GM12878 (cell line): ENCODE measurements around the gene STT3B. TPM values are rescaled to one million over a fixed set of nuclear protein-coding genes. Genes with fewer than 3 reads are reported as not detected.
A peak's percentile ranks its signal among the peaks of the same experiment; 100 is the strongest.

Experiments
- ATAC-seq: fragments of 200-7000 bp; cut with Tn5 transposase; 3 replicates; pipeline ENCODE4 v1.9.1; 2020; ENCODE audit warnings: mild to moderate bottlenecking, moderate library complexity
- BruUV-seq: library from RNA; stranded (reverse); fragments of 400-500 nt; replicated peaks from 2 replicates; lab custom pipeline; 2021; lab: Mats Ljungman, UMichigan
- CTCF ChIA-PET: fragments of 300-600 bp; sonication (Branson Sonifier 250); formaldehyde crosslinking; extraction: SDS; loops from one replicate; lab custom pipeline; 2021; ENCODE audit warnings: inconsistent platforms; lab: Yijun Ruan, JAX
- POLR2A ChIA-PET: fragments of 350-600 bp; formaldehyde crosslinking; extraction: SDS; loops from one replicate; lab custom pipeline; 2021; ENCODE audit warnings: inconsistent platforms; lab: Charles Lee
- RAD21 ChIA-PET: fragments of 300-600 bp; sonication (Branson Sonifier 250); formaldehyde crosslinking; loops from one replicate; lab custom pipeline; 2023; ENCODE audit warnings: antibody characterized with exemption; ENCODE audit not compliant: unreplicated experiment; lab: Charles Lee
- SMC1A ChIA-PET: fragments of 300-600 bp; sonication (Branson Sonifier 250); formaldehyde crosslinking; loops from one replicate; lab custom pipeline; 2023; ENCODE audit not compliant: unreplicated experiment, uncharacterized antibody; lab: Charles Lee
- DNase-seq: peaks from one replicate; pipeline ENCODE4 v3.0.0-alpha.2; 2011; ENCODE audit warnings: low read depth, low spot score
- FAIRE-seq: peaks from 3 replicates; lab custom pipeline; 2011; peaks lifted over from hg19 to GRCh38; lab: Jason Lieb, UNC
- H2AFZ ChIP-seq: 2 replicates; pipeline ENCODE4 v1.6.0; 2011; ENCODE audit warnings: low read depth, low read length, control low read depth; ENCODE audit not compliant: control insufficient read depth
- H3K27ac ChIP-seq: 2 replicates; pipeline ENCODE4 v1.5.1; 2011; ENCODE audit warnings: control low read depth; ENCODE audit not compliant: control insufficient read depth, insufficient read depth
- H3K27me3 ChIP-seq, 2 experiments: replicated peaks in 1 of 2; 2 replicates each; pipeline versions ENCODE4 v1.6.0 to v1.6.1; 2011; ENCODE audit warnings: low read length in 1 of 2; ENCODE audit not compliant: control insufficient read depth in 2 of 2, insufficient read depth in 2 of 2
- H3K36me3 ChIP-seq, 2 experiments: 2 replicates each; pipeline ENCODE4 v1.5.1; 2011; ENCODE audit warnings: low read length in 1 of 2; ENCODE audit not compliant: control insufficient read depth in 2 of 2, insufficient read depth in 2 of 2
- H3K4me1 ChIP-seq: 2 replicates; pipeline ENCODE4 v1.6.1; 2011; ENCODE audit warnings: mild to moderate bottlenecking, low read length, moderate library complexity, mixed read lengths; ENCODE audit not compliant: control insufficient read depth, insufficient read depth
- H3K4me2 ChIP-seq: 2 replicates; pipeline ENCODE4 v1.6.0; 2011; ENCODE audit warnings: control low read depth; ENCODE audit not compliant: control insufficient read depth, insufficient read depth
- H3K4me3 ChIP-seq: fragments of 200-600 bp; sonication (generic); 2 replicates; pipeline ENCODE4 v1.5.1; 2016
- H3K79me2 ChIP-seq: 2 replicates; pipeline ENCODE4 v1.6.0; 2011; ENCODE audit warnings: low read length; ENCODE audit not compliant: control insufficient read depth, insufficient read depth
- H3K9ac ChIP-seq: 2 replicates; pipeline ENCODE4 v1.8.0; 2011; ENCODE audit warnings: low read length, control low read depth, mixed read lengths; ENCODE audit not compliant: control insufficient read depth, insufficient read depth
- H3K9me3 ChIP-seq: replicated peaks from 3 replicates; pipeline ENCODE4 v1.5.1; 2011; ENCODE audit warnings: mild to moderate bottlenecking, low read length; ENCODE audit not compliant: control insufficient read depth, insufficient read depth
- H4K20me1 ChIP-seq: 2 replicates; pipeline ENCODE4 v1.6.0; 2011; ENCODE audit not compliant: control insufficient read depth, insufficient read depth
- ATF7 ChIP-seq: fragments of 450-650 bp; IDR thresholded peaks from 2 replicates; pipeline ENCODE4 v1.6.1; 2016; ENCODE audit warnings: low read depth, mild to moderate bottlenecking
- BCL3 ChIP-seq: IDR thresholded peaks from 2 replicates; pipeline ENCODE4 v1.6.1; 2011; ENCODE audit warnings: borderline replicate concordance, low read depth, mild to moderate bottlenecking, moderate library complexity, low read length; ENCODE audit not compliant: insufficient read depth, poor library complexity, severe bottlenecking
- BCLAF1 ChIP-seq: fragments of 450-650 bp; IDR thresholded peaks from 2 replicates; pipeline ENCODE4 v1.6.1; 2017; ENCODE audit warnings: antibody characterized with exemption, mild to moderate bottlenecking, moderate library complexity
- CHD1 ChIP-seq: IDR thresholded peaks from 2 replicates; pipeline ENCODE4 v1.6.1; 2012; ENCODE audit warnings: low read depth, low read length, improper control_type of control experiment
- DPF2 ChIP-seq: fragments of 450-650 bp; IDR thresholded peaks from 2 replicates; pipeline ENCODE4 v1.6.1; 2017; ENCODE audit warnings: mild to moderate bottlenecking
- ESRRA ChIP-seq: IDR thresholded peaks from 2 replicates; pipeline ENCODE4 v1.6.1; 2012; ENCODE audit warnings: mild to moderate bottlenecking, low read length, improper control_type of control experiment
- PAX5 ChIP-seq: IDR thresholded peaks from 2 replicates; pipeline ENCODE4 v1.6.1; 2011; ENCODE audit warnings: low read depth, low read length, borderline replicate concordance
- SIN3A ChIP-seq: IDR thresholded peaks from 2 replicates; pipeline ENCODE4 v1.6.1; 2012; ENCODE audit warnings: low read depth, low read length, improper control_type of control experiment
- TAF1 ChIP-seq: IDR thresholded peaks from 2 replicates; pipeline ENCODE4 v1.6.1; 2011; ENCODE audit warnings: mild to moderate bottlenecking, low read depth, low read length, borderline replicate concordance
- TCF7 ChIP-seq: IDR thresholded peaks from 2 replicates; pipeline ENCODE4 v1.6.1; 2014; ENCODE audit warnings: antibody characterized with exemption, borderline replicate concordance
- ZNF592 ChIP-seq: fragments of 450-650 bp; IDR thresholded peaks from 2 replicates; pipeline ENCODE4 v1.6.1; 2017; ENCODE audit warnings: mild to moderate bottlenecking, moderate library complexity
- WGBS: methylation state at CpG from one replicate; pipeline ENCODE4 v1.1.6; 2016; ENCODE audit warnings: low lambda C conversion rate; ENCODE audit not compliant: insufficient replicate concordance, insufficient coverage; ENCODE audit errors: missing lambda C conversion rate; 5-methylcytosine and 5-hydroxymethylcytosine counted together
- in situ Hi-C: fragments of 300-500 bp; cut with MboI; formaldehyde crosslinking; loops from 9 replicates; pipeline ENCODE4 v1.14.3; 2018; ENCODE audit warnings: mixed read lengths
- intact Hi-C: fragments of 100-400 bp; cut with micrococcal nuclease; formaldehyde crosslinking; loops from one replicate; pipeline ENCODE4 v1.14.2; 2022; ENCODE audit not compliant: unreplicated experiment
- polyA plus RNA-seq, 11 experiments: library from polyadenylated mRNA; depleted of rRNA in 4 of 11; unstranded in 6 of 11; stranded (reverse) in 5 of 11; fragments of >200 nt; fragmentation: Nextera tagmentation in 4 of 11; fragmentation: Illumina TruSeq in 1 of 11; extraction: Ambion mirVana in 4 of 11; extraction: Trizol in 1 of 11; gene quantifications; 1 replicate in 1 of 11; 2 replicates in 10 of 11; pipeline versions ENCODE4 v1.2.1 to v1.2.3, GENCODE V29; 2011 to 2016; ENCODE audit warnings: inconsistent platforms in 2 of 11, missing spikeins in 2 of 11, low read depth in 1 of 11
- total RNA-seq, 4 experiments: library from RNA; depleted of rRNA in 3 of 4; stranded (reverse); fragments of >200 nt in 3 of 4; fragmentation: Illumina TruSeq in 1 of 4; extraction: Trizol in 1 of 4; gene quantifications; 2 replicates each; pipeline versions ENCODE4 v1.2.1 to v1.2.3, GENCODE V29; 2013 to 2021

The STT3B gene
- total and polyA plus RNA-seq, 10 of the 15 experiments (the other 5 are each of a cell fraction or from before 2014, with no cell fraction given) = 19.9 to 208 (median 79.6) TPM

- WGBS = under 1% methylated on average over 73 of the region's 73 CpGs
- Histone ChIP-seq H3K27ac (peak overlapping the region; percentile 92), H3K4me2 (peak overlapping the region; percentile 79), H3K27me3 (no peaks in the 10 kb centered on the region), H3K9me3 (no peaks in the 10 kb centered on the region), H3K4me3 (peak overlapping the region; percentile 92), H3K9ac (peak overlapping the region; percentile 91), H3K4me1 (peaks cover 6% of the 10 kb centered on the region; the same call in 1 of the 2 replicates), H2AFZ (peak overlapping the region; percentile 84), H3K36me3 (no peaks in the 10 kb centered on the region; a peak in 1 of 4 replicates), H3K79me2 (peaks cover 57% of the 10 kb centered on the region), H4K20me1 (no peaks in the 10 kb centered on the region)
- ChIA-PET RAD21 (interaction anchor here (0.7 to 8.0 kb wide), 31 partner anchors 8 to 598 kb away, joined by 3 to 88 read pairs (median 4); no protein-coding TSS in a partner anchor), POLR2A (interaction anchor here (0.7 to 4.1 kb wide), 24 partner anchors 10 to 322 kb away, joined by 3 to 69 read pairs (median 5); no protein-coding TSS in a partner anchor), SMC1A (interaction anchor here (0.7 to 4.3 kb wide), 26 partner anchors 8 to 762 kb away, joined by 3 to 56 read pairs (median 4); no protein-coding TSS in a partner anchor), CTCF (interaction anchor here (0.5 to 2.0 kb wide), 20 partner anchors 8 to 763 kb away, joined by 3 to 8 read pairs (median 4); no protein-coding TSS in a partner anchor)
- BruUV-seq = no TSS peak
- intact Hi-C loops (loop anchor here (1.0 to 10.0 kb wide), 6 partner anchors 70 to 765 kb away; no protein-coding TSS in a partner anchor), in situ Hi-C loops (loop anchor here (10.0 kb wide), 1 partner anchor 287 kb away; no protein-coding TSS in a partner anchor)
- ATAC-seq = peak; percentile 91
- FAIRE-seq = peak; percentile 88
- peak; percentile 86 for DNase-seq
- TF ChIP-seq DPF2 (peak; percentile 85), ZNF592 (no peak), TCF7 (no peak), PAX5 (peak; percentile 91), CHD1 (no peak), BCL3 (no peak), SIN3A (no peak), BCLAF1 (no peak), ESRRA (peak; percentile 83), ATF7 (no peak; the same call in 1 of the 2 replicates), TAF1 (peak; percentile 50; the same call in 1 of the 2 replicates)
Observed at GRCh38 chr3:31531992-31532586, 636 bp upstream of the STT3B start.
